ENCODE results near the gene PHACTR3. TPM values are rescaled to one million over a fixed set of nuclear protein-coding genes. Genes with fewer than 3 reads are reported as not detected.
"Not testable (repeated sequence)": the region's sequence is repeated elsewhere in the genome, so short reads cannot be mapped to it uniquely, and the experiment has no call there.

The PHACTR3 gene
- total RNA-seq, 1 donor from 2014 or later, result 6.9 TPM

DNA sequence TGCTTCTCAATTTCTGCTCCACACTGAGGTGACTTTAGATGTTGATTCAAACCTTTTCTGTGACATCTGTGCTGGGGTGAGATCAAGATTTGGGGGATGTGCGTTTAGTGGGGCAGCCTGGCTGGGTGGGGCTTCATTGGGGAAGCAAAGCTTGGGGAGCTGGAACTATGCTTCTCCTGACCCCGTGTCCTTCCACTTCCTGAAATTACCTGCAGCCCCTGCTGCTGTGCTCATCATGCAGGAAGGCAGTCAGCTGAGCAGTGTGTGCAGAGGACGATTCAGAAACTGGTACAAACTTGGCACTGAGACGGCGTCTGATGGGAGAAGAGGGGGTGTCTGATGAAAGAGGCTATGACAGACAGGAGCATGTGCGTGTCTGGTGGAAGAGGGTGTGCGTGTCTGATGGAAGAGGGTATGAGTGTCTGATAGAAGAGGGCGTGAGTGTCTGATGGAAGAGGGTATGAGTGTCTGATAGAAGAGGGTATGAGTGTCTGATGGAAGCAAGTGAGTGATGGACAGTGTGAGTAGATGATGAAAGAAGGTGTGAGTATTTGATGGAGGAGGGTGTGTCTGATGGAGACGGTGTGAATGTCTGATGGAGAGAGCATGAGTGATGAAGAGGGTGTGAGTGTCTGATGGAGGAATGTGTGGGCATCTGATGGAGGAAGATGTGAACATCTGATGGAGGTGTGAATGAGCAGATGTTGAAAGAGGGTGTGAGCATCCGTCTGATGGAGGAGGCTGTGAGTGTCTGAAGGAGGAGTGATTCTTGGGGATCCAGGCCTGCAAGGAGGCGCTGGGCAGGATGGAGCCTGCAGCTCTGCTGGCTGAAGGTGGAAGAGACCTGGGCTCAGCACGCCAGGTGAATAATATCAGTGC is 225.7 kb downstream of the PHACTR3 start:
- no peak for DNase-seq

DNA sequence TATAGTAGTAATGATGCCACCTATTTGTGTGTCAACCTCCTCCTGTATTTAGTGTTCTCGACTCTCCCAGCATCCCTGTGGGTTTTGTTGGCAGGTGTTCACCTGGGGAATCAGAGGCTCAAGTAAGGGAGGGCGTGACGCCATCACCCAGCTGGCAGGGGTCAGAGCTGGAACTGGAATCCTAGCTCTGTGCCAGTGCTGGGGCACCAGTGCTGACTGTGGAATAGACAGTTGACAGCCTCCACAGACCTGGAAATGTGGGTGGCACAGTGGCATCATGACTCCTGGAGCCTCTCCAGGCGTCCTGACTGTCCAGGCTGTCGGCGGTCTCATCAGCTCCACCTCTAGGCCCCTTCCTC is 226.3 kb downstream of the PHACTR3 start:
- no peak for DNase-seq

DNA sequence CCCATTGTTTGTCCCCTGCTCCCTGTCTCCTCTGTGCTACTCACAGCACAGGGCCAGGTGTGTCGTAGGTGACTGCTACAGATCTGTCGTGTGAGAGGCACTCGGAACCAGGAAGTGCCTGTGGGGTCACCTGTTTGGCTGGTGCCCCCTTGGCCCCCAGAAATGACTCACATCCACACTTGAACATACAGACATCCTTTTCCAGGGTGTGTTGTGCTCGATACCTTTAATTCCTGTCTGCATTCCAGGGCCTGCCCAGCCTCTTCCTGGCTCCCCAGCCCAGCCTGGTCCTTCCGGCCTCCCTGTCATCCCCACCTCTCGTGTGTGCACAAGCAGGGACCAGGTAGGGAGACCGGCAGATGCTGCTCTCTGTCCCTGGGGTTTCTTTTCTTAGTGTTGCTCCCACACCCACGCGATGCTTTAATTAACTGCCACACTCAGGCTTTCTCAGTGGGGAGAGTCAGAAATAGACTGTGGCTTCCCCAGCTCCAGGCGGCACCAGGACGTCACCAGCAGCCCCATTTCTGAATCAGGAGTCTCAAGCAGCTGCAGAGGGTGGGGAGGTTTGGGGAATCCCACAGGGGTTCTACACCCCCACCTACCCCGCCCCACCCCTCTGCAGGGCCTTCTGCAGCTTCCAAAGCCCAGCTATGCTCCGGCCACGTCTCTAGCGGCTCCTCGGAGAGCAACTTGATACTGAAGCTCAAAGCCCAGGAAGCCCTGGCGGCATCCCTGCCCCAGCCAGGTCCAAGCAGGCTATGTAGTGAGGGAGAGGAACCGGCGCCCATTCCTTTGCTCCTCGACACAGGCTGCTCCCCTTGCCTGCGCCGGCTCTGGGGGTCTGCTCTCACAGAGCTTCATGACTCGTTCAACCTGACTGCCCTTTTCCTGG is 226.9 kb downstream of the PHACTR3 start:
- DNase-seq, result no peak

DNA sequence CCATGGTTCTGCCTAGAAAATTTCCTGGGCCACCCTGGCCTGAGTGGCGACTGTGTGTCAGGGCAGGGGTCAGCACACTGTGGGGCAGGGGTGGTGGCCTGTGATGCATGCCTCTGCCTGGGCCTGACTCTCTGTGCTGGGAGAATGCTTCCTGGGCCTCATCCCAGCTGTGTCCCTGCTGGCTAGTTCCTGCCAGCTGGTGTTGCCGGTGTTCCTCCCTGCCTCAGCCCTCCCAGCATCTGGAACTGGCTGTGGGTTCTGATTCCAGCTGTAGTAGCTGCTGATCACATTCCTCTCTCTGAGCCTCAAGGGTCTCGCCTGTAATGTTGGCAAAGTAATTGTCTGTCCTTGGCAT is 227.6 kb downstream of the PHACTR3 start:
- no peak for DNase-seq

DNA sequence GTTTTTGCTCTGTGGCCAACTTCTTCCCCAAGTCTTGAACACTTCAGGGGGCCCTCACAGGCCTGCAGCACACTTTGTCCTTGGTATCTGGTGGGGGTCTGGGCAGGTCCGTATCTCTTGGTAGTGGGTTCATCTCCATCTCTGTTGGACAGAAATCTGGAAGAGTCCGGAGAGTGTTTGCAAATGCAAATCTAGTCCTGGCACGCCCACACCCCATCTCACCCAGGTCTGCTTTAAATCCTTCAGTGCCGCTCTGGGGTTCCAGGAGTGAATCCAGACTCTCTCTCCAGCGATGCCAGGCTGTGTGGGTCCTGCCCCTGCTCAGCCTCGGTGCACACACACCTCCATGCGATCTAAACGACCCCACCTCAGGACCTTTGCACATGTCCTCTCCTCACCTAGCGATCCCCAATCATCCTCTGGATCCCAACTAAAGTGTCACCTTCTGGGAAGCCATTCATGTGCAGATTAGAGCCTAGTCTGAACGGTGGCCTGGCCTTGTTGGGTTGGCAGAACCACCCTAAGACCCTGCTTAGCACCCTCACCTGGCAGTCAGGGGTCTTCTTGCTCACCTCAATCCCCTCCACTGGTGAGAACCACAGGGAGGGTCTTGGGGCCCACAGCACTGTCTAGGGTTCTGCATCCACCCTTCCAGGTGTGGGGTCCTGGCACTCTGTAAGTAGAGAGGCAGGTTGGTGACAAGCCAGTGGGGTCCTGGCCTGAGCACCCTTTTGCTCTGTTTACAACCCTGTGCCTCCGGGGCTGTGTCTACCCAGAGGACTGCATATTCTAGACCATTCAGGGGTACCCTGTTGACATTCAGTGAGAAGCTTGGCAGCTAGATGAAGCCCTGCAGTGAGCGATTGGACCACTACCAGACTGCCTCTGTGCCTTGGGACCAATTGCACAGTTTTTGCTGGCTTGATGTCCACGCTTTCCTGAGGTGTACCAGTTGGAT is 228.3 kb downstream of the PHACTR3 start:
- DNase-seq, result no peak

DNA sequence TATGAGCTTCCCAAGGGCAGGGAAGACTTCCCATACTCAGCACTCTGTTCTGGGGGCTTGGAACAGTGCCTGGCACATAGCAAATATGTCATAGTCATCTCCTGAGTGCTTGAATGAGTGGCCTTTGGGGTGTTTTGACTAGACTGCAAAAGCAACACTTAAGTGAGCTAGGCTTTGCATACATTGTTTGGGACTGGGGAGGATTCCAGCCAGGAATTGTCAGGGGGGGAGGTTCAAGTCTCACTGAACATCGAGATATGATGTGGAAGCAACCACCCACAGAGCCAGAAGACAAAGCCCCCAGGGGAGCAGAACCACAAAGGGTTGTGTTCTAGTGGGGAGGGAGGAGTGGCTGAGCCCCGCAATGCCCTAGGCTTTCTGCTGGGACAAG is 230.7 kb downstream of the PHACTR3 start:
- no peak for DNase-seq

DNA sequence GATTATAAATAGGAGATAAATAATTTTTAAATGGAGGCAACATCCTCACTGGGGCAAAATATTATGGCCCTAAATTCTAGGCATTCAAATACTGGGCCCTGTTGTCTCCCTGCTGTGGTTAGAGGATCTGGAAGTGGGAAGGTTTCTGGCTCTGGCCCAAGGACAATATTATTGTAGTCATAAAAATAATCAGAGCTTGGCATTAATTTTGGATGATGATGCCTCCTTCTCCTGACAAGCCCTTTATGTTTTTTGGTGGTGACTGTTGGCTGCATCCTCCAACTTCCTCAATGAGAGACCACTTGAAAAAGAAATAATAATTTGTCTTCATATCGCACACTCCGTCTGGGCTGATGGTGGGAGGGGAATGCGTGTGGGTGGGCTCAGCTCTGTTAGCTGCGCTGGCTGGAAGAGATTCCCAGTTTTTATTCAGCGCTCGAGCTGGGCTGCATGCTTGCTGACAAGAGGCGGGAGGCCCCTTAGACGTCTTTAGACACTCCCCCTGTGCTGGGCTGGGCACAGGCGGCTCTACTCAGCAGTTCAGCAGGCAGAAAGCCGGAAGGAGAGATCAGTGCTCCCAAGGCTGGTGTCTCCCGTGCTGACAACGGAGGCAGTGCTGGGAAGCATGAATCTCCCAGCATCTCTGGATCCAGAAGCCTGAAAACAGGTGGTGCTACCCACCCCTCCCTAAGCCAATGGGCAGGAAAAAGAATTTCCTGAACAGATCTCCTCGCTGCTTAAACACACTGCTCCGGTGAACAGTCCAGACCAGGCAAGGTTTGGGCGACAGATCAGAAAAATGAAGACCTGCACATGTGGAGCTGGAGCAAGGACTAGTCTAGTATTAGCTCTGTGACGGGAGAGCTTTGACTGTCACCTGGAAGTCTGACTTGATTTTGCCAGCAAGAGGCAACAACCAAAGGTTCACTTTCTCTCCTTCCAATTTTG is 231.4 kb downstream of the PHACTR3 start:
- peak; percentile 85 for DNase-seq

DNA sequence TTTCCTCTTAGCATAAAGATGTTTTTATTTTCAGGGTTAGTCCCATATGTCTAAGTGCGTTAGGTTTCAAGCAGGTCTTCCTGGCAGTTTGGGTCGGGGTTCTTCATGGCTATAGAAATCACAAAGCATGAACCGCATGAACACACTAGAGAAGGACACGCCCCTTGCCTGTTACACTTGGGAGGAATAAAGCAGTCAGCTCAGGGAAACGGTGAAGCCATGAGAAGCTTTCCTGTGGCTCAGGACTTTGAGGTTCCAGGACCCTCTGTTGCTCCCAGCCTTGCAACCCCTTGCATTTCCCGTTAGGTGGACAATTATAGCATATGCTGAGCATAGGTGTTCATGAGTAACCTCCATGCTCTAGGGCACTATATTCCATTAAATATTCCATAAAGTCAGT is 232.4 kb downstream of the PHACTR3 start:
- DNase-seq, result no peak

DNA sequence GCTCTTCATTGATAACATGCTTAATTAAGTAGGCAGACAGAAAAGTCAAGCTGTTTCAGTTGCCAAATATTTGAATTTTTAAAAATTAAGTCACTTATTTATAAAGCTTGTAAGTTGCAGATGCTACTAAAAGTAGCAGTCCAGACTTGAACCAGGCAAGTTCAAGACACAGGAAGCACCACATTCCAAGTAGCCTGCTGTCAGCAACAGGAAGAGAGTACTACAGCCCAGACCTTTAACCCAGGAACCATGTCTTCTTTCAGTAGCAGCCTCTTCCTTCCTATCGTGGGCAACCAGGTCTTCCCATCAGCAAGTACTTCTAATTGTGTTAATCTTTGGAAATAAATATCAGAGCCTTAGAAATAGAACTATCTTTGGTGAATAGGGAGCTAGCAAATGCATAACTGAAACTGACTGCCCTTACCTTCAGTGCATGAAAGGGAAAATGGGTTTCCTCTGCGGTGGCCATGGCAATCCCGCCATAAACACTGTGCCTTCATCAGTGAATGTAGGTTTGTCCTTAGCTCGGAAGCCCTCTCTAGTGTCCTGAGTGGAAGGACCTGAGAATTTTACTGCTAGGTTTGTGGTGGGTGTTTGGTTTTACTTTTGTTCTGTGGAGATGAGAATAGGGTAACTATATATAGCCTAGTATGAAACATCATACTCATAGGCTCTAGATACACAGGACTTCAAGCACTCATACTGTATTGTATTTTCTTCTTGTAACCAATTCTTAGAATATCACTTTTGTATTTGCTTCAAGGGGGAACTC is 233.5 kb downstream of the PHACTR3 start:
- DNase-seq, result no peak

DNA sequence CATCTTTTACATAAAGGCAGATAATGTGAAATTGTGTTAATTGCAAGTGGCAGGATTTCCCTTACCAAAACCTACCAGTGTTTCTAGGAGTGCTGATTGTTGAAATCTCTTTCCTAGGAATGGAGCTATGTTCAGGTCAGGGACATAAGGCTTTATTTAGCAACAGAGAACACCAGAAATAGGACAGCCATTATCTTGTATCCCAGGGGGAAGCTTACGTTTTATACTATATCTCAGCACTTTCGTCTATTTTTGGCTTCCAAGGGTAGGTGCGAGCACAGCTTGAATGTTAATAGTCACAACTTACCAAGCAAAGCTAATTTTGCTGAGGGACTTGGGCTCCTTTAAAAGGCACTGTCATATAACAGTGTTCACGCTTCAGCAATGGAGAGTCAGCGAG is 235.1 kb downstream of the PHACTR3 start:
- no peak for DNase-seq

DNA sequence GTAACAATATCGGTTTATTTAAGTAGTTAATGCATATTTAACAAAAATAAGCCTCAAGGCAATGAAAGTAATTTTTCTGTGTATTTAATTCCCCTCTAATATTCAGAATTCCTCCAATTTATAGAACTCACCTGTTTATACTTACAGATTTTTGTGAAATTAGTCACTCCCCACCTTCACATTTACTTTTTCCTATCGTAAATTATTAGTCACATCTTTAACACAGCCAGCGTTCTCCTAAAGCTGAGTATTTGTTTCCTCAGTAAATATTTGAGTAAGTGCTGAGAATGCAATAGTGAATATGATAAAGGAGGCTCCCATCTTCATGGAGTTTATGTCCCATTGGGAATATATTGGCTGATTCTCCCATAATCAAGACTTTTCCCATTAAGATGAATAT is 241.1 kb downstream of the PHACTR3 start:
- DNase-seq, result no peak

DNA sequence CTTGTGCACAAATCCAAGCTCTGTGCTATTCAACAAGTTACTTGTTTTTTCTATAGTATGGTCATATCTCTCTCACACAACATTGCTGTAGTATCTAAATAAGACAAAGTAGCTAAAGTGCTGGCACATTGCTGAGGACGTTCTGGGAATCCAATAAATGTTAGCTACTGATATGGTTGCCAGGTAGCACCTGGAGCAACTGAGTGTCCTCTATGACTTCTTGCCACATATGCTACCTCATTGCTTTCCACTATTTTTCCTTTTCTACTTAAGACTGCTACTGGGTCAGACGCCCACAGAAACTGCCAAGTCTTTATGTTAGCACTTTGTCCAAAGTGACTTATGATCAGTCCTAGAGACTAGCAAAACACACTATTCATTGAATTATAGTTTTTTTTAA is 243.8 kb downstream of the PHACTR3 start:
- DNase-seq, result no peak

DNA sequence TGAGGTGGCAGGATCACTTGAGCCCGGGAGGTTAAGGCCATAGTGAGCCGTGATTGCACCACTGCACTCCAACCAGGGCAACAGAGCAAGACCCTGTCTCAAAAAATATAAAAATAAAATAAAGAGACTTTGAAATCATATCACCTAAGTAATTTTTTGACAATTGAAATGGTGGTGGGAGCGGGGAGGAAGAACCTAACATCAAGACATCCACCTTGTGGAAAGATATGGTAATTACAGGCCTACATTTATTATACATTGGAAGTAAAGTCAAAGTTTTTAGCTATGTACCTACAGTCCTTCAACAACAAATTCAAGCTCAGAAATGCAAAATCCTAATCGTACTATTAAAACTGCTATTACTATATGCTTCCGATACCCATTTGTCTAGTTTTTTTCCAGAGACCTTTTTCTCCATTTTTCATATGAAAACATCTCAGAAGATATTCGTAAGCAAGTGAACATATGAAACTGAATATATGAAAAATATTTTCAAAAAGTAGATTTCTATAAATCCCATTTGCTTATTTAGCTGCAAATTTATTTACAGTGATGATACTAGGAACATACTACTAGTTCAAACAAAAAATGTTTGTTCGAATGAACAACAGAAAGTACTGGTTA is 245.8 kb downstream of the PHACTR3 start:
- no peak for DNase-seq

DNA sequence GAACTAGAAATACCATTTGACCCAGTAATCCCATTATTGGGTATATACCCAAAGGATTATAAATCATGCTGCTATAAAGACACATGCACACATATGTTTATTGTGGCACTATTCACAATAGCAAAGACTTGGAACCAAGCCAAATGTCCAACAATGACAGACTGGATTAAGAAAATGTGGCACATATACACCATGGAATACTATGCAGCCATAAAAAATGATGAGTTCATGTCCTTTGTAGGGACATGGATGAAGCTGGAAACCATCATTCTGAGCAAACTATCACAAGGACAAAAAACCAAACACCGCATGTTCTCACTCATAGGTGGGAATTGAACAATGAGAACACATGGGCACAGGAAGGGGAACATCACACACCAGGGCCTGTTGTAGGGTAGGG is 252.2 kb downstream of the PHACTR3 start:
- DNase-seq, result not testable (repeated sequence)

DNA sequence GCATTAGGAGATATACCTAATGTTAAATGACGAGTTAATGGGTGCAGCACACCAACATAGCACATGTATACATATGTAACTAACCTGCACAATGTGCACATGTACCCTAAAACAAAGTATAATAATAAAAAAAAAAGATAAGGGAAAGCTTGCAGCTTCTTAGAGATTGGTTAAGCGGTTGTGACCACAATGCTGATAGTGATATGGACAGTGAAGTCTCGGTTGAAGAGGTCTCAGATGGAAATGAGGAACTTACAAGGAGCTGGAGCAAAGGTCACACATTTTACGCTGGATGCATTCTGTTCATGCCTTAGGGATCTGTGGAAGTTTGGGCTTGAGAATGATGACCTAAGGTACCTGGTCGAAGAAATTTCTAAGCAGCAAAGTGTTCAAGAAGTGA is 252.6 kb downstream of the PHACTR3 start:
- not testable (repeated sequence) for DNase-seq

DNA sequence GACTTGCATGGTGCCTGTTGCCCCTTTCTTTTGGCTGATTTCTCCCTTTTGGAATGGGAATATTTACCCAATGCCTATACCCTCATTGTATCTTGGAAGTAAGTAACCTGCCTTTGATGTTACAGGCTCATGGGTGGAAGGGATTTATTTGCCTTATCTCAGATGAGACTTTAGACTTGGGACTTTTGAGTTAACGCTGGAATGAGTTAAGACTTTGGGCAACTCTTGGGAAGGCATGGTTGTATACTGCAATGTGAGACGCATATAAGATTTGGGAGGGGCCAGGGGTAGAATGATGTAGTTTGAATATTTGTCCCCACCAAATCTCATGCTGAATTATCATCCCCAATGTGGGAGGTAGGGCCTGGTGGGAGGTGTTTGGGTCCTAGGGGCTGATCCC is 253.6 kb downstream of the PHACTR3 start:
- no peak for DNase-seq

DNA sequence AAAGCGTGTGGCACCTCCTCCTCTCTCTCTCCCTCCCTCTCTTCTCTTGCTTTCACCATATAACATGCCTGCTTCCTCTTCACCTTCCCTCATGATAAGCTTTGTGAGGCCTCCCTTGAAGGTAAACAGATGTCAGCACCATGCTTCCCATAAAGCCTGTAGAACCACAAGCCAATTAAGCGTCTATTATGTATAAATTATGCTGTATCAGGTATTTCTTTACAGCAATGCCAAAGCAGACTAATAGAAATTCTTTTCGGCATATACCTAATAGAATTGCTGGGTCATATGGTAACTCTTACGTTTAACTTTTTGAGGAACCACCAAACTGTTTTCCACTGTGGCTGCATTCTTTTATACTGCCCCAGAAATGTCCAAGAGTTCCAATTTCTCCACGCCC is 254.1 kb downstream of the PHACTR3 start:
- DNase-seq, result no peak

DNA sequence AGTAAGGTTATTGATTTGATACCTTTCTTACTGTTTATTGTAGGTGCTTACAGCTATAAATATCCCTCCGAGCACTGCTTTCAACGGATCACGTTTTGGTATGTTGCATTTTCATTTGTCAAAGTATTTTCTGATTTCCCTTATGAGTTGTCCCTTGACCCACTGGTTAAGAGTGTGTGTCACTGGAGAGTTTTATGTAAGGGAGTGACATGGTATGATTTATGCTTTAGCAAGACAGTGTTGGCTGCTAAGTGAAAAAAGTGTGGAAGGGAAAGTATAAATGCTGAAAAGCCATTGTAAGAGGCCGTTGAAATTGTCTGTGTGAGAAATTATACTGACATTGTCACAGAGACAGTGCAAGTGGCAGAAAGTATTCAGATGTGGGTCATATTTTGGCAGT is 257.1 kb downstream of the PHACTR3 start:
- DNase-seq, result no peak

DNA sequence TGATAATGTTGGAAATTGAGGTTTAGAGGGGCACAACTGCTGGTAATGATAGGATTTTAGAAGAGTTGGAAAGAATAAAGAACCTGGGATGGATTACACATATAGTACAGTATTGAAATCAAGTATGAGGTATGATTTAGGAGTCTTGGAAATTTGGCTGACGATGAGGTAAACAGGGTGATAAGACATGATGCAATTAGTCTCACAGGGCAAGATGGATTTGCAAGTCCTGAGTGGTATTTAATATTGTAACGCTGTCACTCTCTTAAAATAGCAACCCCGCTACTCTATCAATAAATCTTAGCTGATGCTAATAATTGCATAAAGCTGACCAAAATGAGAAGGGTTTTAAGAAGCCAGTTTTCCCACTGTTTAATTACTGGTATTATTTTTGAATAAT is 258.7 kb downstream of the PHACTR3 start:
- DNase-seq, result no peak

DNA sequence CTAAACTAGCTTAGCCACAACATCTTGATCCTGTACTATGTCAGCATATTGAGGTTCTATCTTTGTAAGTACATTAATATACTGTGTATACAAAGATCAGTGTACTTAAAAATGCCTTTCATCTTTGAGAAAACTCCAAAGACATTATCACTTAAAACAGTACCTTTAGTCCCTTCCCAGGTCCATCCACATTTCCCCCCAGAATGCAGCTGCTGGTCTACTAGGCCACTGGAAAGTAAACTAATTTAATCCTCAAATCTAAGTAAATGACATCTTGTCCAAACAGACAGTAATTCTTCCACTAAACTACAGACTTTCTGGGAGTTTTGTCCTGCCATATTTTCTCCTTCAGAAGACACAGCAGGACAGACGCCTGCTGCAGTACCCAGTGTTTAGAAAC is 260.4 kb downstream of the PHACTR3 start:
- DNase-seq, result no peak
